ENCODE measurements around the gene EPHA1.

The EPHA1 gene

DNA sequence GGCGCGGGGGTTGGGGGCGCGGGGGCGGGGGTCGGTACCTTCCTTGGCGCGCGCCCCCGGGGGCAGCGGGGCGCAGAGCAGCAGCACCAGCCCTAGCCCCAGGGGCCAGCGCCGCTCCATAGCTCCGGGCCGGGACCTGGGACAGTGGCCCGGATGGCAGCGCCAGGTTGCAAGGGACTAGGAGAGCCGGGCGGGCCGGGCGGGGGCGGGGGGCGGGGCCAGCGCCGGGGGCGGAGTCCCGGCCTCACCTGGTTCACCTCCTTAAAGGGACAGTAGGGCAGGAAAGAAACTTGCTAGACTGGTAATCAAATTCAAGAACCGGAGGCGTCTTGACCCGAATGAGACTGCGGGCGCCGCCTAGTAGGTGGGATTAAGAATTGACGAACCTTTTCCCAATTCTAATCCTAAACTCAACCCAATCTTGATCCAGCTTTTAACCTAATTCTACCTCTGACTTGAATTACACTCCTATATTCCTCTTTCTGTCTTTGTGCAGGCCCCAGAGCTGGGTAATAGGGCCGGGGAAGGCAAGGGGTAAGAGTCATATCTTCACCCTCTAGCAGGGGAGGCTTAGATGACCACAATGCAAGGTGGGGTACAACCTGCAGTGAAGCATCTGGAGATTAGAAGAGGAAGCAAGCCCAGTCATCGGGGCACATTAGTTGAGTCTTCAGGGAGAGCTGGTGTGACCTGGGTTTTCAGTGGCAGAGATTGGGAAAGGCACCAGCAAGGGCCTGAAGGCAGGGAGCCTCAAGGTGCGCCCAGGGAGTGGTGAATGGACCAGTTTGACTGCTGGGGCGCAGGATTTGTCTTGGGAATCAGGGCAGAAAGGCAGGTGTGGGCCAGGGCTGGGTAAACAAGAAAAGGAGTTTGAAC is at the start of gene EPHA1:
Gene EPHA1 (minus strand): TSS at position 171 of the 876 bp plus-strand sequence. CDS start 51 bp downstream, at position 120.
- DNase-seq (ENCODE audit: low read depth): no peak

DNA sequence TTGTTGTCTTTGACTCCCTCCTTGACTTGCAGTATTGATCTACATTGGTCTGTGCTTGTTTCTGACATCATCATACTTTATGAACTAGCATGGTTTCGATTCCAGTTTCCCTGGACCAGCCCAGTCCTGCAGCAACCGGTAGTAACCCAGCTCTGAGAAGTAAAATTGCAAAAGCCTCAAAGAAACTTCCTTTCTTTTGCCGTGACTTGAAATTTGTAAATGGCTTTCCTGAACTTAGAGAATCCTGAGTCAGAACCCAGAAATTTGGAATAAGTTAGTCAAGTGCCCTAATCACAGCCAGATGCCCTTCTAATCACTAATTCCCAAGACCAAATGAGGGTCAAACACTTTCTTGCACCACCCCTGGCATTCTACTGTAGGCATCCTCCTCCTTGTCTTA is 49.6 kb upstream of the EPHA1 start:
- no peak for DNase-seq (ENCODE audit: low read depth)

DNA sequence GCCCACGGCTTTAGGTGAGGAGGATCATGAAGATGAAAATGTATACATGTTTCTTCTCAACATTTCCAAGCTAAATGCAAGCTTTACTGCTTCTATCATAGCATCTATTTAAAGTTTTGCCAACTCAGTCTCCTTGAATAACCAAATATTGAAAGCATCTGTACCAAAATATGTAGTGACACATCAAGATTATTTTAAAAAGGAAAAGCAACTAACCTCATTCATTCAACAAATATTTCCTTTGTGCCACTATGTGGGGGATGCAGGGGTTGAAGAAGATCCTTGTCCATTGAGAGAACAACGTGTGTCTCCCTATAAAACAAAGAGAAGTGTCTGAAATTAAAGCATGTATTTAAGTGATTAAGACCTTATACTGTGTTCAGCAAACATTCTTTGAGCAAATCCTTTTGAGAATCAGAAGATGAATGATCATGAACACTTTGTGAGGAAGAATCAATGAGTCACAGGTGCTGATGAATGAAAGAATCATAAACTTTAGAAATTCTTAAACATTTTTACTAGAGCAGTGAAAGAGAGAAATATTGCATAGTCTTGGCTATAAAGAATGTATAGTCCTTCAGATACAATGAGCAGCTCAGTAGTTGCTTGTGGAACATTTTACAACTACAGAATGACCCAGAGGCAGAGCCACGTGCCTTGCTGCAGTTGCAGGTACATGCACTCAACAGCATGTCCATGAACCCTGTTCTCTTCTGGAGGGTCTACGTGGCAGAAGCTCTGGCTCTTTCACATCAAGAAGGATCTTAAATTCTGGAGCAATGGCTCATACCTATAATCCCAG is 48.5 kb upstream of the EPHA1 start:
- DNase-seq (ENCODE audit: low read depth): peak; percentile 2

DNA sequence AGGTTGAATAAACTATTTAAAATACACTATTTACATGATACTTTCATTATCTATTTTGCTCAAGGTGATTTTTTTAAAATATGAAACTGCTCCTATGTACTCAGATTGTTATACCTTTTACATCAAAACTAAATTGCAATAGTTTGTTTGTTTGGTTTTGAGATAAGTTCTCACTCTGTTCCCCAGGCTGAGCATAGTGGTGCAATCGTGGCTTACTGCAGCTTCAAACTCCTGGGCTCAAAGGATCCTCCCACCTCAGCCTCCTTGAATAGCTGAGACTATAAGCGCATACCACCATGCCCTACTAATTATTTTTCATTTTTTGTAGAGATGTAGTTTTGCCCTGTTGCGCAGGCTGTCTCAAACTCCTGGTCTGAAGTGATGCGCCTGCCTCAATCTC is 47.3 kb upstream of the EPHA1 start:
- no peak for DNase-seq (ENCODE audit: low read depth)

DNA sequence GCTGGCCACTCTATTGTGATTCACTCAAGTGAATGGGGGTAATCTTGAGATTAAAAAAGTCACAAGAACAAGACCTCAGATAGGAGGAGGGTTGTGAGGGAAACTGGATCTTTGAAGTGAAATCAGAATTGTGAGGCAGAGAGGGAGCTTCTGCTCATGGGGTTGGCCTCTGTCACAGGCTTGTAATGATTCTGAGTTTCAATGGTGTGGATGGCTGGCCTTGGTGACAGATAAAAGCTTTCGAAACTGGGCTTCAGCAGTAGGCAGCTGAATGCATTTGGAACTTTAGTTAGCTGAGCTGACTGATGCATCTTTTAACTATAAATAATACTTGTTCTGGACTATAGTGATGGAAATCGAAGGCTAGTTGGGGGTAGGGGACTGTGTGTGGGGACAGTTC is 46.8 kb upstream of the EPHA1 start:
- DNase-seq (ENCODE audit: low read depth): no peak

DNA sequence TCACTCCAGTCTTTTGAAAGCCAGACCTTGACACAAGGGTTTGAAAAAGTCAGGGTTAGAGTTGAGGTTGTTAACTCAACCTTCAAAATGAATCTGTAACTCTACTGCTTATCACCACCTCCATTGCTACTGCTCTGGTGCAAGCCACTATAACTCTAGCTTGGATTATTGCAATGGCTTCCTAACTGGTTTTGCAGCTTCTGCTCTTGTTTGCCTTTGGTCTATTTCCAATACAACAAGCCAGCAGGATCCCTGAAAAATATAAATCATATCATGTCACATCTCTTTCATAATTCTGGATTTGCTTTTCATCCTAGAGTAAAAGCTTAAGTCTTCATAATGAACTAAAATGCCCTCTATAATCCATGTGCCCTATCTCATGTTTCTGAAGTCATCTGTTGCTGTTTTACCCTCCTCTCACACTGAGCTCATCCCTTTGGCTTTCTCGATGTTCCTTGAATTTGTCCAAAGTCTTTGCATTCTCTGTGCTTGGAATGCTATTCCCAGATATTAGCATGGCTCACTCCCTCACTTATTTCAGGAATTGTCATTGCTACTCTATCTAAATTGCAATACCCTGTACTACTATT is 45.5 kb upstream of the EPHA1 start:
- DNase-seq (ENCODE audit: low read depth): no peak

DNA sequence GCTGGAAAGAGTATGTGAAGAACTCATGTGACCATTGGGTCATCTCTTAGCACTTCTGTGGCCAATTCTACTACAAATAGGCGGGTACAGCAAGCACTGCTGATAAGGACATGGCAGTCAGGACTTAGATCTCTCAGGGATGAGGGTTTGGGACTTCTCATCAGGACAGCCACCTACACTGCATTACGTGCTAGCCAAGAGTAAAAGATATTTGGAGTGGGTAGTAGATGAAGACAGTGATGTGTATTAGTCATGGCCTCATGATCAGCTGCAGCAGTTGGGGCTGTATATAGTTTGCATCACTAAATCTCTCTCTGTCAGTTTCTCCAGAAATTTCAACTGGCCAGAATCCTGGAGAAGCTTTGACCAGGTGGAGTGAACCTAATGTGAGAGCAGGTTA is 43.8 kb upstream of the EPHA1 start:
- no peak for DNase-seq (ENCODE audit: low read depth)

DNA sequence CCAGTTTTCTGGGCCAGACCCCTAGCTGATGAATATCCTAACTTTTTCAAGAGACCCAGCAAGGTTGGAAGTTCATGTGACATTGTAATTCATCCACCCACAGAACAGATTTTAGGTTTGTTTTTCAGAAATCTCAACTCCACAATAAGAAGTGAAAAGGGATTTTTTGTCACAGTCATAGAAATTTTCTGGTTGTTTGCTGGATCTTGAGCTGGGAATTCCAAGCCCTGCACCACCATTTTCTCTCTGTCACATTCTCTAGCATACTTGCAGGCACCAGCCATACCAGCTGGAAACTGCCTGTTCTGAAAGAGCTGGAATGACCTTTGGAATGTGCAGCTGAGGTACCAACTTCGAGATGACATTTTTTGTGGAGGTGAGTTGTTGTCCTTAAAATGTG is 43.1 kb upstream of the EPHA1 start:
- no peak for DNase-seq (ENCODE audit: low read depth)

DNA sequence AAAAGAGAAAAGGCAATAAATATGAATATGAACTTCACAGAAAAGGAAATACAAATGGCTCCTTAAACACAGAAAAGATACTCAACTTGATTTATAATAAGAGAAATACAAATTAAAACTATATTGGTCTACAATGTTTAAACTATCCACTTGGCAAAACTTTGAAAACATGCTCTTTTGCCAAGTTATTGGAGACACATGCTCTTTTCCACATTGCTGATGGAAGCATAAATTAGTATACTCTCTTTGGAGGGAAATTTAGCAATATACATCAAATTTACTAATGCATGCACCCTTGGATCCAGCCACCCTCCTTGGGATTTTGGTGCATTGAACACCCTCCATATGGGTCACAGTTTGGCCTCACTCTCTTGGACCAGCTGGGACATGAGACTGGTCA is 42.5 kb upstream of the EPHA1 start:
- no peak for DNase-seq (ENCODE audit: low read depth)

DNA sequence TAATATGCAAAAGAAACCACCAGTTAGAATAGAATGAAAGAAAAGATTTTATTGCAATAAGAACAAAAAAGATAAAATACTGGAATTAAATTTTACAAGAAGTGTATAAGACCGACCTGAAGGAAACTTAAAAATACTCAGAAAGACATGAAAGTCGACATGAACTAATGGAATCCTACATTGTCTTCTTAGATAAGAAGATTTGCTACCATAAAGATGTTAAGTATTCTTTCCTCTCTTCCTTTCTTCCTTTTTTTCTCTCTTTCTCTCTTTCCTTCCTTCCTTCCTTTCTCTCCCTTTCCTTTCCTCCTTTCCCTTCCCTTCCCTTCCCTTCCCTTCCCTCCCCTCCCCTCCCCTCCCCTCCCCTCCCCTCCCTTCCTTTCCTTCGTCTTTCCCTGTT is 41.1 kb upstream of the EPHA1 start:
- DNase-seq (ENCODE audit: low read depth): no peak

DNA sequence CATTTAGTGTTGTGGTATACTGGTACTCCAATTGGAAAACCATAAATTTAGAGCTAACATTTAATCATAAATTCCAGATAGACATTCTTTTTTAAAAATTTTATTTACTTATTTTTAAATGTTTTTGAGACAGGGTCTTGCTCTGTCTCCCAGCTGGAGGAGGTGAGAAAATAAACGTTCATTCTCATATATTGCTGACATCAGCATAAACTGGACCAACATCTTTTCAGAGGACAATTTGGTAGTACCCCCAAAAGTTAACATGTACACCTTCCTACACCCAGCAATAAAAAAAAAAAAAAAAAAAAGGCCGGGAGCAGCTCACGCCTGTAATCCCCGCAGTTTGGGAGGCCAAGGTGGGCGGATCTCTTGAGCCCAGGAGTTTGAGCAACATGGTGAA is 39.8 kb upstream of the EPHA1 start:
- DNase-seq (ENCODE audit: low read depth): no peak

DNA sequence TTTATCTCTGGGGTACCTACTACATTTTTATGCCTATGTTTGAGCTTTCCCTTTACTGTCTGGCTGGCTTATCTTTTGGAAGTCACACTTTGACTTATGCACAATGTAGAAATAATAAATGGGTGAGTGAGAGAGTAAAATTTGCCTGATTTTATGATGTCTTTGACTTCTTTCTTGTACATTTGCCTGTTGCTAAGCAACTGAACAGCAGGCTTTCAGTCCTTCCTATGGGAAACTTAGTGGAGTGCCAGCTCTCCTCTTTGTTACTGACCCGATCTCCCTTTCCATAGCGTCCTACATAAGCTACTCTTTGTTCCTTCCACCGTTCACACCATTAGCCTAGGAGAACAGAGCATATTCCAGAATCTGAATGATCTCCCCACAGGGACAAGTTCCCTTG is 38.8 kb upstream of the EPHA1 start:
- no peak for DNase-seq (ENCODE audit: low read depth)

DNA sequence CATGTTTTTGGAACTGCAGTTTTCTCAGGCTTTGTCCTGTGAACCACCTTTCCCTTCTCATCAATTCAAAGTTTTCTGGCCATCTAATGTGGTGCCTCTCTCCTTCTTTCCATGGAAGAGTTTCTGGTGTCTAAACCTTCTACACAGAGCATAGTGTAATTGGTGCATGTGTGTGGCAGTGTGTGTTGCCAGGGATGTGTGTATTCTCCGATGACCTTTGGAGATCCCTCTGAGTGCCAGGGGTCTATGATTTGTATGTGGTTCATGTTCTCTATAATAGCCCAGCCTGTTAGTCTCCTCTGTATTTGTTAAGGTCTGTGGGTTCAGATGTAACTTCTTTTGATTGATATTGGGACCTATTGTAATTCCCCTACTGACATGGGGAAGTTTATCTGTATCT is 36.1 kb upstream of the EPHA1 start:
- no peak for DNase-seq (ENCODE audit: low read depth)

DNA sequence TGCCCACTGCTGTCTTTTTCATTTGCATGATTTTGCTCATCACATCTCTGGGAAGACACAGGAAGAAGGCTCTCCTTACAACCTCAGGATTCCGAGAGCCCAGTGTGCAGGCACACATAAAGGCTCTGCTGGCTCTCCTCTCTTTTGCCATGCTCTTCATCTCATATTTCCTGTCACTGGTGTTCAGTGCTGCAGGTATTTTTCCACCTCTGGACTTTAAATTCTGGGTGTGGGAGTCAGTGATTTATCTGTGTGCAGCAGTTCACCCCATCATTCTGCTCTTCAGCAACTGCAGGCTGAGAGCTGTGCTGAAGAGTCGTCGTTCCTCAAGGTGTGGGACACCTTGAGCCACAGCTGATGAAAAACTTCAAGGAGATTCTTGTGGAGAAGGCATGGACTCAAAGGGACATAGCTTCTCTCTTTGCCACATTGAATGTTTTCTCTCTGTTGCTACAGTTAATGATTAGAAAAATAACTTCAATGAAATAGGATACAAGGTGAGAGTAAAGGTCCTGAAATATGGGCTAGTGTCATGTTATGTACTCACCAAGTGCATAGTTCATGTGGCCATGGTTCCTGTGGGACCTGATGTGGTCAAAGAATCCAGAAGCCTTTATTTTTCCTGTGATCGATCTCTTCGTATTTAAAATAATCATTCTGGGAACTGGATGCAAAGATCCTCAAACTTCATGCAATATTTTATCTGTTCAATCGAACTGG is 35.6 kb upstream of the EPHA1 start:
- no peak for DNase-seq (ENCODE audit: low read depth)

DNA sequence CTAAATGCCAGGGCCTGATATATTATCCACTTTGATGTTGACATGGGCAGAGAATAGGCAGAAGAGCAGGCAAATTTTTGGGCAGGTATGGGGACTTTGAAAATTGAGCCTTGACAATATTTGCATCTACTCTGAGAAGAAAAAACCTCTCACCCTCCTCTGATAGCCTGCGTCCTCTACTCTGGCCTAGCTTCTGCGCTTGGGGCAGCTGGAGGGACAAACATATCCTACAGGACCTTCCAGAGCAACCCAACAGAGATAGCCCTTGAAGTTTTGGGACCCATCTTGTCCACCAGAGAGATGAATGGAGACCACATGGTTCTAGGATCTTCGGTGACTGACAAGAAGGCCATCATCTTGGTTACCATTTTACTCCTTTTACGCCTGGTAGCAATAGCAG is 34.5 kb upstream of the EPHA1 start, which contains the start of gene TAS2R60:
Gene TAS2R60 (plus strand): TSS at position 301 of the 400 bp plus-strand sequence. CDS start 0 bp downstream, at position 301.
- DNase-seq (ENCODE audit: low read depth): no peak

DNA sequence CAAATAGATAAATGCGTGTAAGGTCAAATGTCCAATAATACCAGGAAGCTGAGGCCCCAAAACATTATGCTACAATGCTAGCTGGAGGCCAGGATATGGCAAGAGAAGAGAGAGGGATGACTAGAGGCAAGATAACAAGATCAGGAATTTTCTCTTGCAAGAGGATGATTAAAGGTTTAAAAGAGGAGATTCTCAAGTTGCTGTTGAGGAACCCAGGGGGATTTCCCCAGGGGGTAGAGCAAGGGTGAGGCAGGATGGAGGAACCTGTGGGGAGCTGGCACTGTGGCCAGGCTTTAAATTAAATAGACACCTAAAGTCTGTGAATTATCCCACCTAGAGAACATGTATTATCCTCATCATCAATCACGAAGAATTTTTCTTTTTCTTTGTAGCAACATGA is 31.2 kb upstream of the EPHA1 start:
- DNase-seq (ENCODE audit: low read depth): no peak

DNA sequence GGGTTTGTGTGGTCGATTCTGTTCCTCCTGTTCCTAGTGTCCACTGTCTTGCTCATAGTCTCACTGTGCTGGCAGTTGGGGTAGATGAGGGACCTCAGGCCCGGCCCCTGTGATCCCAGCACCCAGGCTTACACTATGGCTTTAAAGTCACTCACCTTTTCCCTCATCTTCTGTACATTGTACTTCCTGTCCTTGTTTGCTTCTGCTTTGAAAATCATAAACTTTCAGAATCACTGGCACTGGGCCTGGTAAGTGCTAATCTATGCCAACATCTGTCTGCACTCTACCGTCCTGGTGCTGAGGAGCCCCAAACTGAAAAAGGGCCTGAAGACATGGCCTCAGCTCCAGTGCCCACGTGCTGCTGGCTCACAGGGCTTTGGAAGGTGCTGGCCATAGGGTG is 28.9 kb upstream of the EPHA1 start:
- DNase-seq (ENCODE audit: low read depth): no peak

DNA sequence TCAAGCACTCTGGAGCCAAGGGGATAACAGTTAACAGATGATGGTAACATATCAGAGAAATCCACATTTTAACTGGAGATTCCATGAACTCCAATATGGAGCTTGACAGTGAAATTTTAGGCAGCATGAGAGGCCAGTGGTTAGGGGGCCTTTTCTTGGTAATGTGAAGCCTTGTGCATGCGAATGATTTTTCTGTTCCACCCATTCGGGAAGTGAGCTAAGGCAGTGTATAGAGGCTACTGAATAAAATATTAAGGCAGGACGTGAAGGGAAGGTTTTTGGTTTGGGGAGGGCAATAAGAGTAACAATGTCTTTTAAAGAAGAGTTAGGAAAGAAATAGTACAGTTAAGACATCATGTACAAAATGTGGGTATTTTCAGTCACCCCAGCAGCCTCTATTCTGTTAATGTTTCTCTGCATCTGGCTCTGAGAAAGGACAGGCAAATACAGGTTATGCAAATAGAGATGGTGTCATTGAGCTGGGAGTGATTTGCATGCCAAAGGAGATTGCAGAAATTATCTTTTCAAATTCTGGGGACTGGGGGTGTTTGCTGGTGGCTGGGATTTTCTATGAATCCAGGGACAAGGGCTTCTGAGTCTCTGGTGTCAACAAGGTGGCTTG is 27.8 kb upstream of the EPHA1 start:
- DNase-seq (ENCODE audit: low read depth): no peak

DNA sequence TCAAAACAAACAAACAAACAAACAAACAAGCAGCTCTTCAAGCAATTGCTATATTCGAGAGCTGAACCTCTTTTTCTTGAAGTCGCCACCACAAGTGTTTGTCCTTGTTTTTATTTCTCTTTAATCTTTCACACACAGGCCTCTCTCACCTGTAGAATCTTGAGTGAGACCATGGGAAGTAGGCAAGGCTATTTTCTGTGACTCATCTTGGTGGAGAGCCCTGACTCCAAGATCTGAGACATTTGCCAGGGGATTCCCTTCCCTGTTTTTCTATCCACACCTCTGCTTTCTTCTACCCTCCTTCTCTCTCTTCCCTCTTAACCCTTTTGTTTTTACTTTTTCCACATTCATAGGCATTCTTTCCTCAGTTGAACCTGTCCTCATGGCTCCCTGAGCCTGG is 26.6 kb upstream of the EPHA1 start:
- DNase-seq (ENCODE audit: low read depth): no peak

DNA sequence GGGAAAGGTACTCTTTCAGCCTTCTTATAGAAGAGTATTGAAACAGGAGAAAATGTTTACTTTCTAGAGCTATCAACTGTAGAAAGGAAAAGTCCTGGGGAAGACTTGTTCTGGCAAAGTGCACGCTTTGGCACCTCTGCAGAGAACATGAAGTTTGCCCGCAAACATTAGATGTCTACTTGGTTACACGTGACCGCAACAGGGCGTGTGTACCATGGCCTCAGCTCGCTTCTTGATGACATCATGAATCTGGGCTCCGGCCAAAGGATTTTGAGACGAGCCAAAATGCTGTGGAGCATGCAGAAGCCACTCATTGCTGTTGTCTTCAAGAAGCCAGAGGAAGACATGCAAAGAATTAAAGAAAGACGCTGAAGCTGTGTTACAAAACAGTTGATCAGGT is 26.0 kb upstream of the EPHA1 start:
- no peak for DNase-seq (ENCODE audit: low read depth)

DNA sequence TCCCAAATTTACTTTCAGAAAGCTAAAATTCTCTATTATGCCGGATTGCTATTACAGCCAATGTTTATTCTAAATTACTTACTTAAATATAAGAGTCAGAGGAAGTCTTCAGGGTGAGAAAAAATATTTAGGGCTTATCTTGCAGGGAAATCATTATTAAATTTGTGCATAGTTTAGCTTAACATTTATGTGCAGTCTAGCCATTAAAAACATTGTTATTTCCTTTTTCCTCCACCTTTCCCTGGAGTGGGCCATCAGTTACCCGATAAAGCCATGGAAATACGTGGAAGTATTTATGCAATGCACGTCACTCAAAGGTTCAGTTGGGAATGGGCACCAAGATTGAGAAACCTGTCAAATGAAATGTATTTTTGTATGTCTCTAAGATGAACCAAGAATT is 25.1 kb upstream of the EPHA1 start:
- no peak for DNase-seq (ENCODE audit: low read depth)

DNA sequence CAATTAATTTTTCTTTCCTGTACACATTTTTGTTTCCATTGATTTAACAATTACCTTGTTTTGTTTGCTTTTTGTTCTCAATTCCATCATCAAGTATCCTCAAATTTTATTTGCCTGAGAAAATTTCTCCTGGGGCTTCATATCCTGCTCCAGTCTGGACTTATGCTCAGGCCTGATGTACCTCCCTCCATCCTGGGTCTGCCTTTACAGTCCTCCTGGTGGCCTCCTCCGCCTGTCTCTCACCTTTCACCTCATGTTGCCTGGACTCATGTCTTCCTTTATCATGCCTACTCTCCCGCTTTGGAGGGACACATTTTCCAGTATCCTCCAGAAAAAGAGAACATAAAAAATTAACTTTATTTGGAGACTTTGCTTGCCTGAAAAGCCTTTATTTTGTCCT is 22.5 kb upstream of the EPHA1 start:
- no peak for DNase-seq (ENCODE audit: low read depth)
